Keratinocyte (primary cell): ENCODE data around the gene ZNF292.

ENCODE experiments used
- EZH2 ChIP-seq: IDR thresholded peaks from one replicate; pipeline ENCODE4 v1.6.1; 2012; ENCODE audit warnings: inconsistent platforms, mild to moderate bottlenecking, low read length, moderate library complexity
- TF ChIP-seq, protein P1 (sequence below), 3 experiments: IDR thresholded peaks in 1 of 3; conservative IDR thresholded peaks in 1 of 3; optimal IDR thresholded peaks in 1 of 3; 2 replicates in 2 of 3; 3 replicates in 1 of 3; pipeline versions ENCODE3 to v1.5.1; 2011; ENCODE audit warnings: low read length in 3 of 3, mild to moderate bottlenecking in 3 of 3, moderate library complexity in 2 of 3, control low read depth in 1 of 3, inconsistent platforms in 1 of 3; ENCODE audit not compliant: insufficient read depth in 2 of 3; ENCODE audit errors: extremely low read depth in 1 of 3

DNA sequence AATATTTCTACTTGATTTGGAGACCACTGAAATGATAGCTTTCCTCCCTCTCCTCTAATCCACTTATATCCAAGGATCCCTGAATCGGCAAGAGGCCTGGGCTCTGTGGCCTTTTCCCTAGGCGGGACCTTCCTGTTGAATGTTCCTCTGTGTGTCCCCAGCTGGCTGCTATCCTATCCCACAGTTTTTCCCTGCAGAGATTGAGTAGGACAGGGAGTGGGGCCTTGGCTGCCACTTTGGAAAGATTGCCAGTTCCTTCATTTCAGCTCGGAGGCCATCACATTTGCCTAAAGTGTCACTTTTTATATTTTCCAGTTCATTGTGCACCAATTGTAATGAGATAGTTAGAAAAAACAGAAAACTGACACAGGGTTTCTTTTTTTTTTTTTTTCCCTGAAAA lies 128.1 kb downstream of the ZNF292 start:
- TF ChIP-seq, protein P1, sequence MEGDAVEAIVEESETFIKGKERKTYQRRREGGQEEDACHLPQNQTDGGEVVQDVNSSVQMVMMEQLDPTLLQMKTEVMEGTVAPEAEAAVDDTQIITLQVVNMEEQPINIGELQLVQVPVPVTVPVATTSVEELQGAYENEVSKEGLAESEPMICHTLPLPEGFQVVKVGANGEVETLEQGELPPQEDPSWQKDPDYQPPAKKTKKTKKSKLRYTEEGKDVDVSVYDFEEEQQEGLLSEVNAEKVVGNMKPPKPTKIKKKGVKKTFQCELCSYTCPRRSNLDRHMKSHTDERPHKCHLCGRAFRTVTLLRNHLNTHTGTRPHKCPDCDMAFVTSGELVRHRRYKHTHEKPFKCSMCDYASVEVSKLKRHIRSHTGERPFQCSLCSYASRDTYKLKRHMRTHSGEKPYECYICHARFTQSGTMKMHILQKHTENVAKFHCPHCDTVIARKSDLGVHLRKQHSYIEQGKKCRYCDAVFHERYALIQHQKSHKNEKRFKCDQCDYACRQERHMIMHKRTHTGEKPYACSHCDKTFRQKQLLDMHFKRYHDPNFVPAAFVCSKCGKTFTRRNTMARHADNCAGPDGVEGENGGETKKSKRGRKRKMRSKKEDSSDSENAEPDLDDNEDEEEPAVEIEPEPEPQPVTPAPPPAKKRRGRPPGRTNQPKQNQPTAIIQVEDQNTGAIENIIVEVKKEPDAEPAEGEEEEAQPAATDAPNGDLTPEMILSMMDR (optimal IDR thresholded peaks at IDR 0.05 in 1 of 3, IDR thresholded peaks at IDR 0.05 in 1 of 3, conservative IDR thresholded peaks at IDR 0.05 in 1 of 3; ENCODE audit: extremely low read depth in 1 of 3, insufficient read depth in 2 of 3, low read length in 3 of 3), result no peak
- TF ChIP-seq EZH2, result no peak
